GM21515 (cell line): ENCODE results near the gene SLC39A12.

Experiments
- ATAC-seq: cut with Tn5 transposase; IDR thresholded peaks from one replicate; pipeline ENCODE4 v1.9.1; 2021; ENCODE audit not compliant: unreplicated experiment

SLC39A12 gene

DNA sequence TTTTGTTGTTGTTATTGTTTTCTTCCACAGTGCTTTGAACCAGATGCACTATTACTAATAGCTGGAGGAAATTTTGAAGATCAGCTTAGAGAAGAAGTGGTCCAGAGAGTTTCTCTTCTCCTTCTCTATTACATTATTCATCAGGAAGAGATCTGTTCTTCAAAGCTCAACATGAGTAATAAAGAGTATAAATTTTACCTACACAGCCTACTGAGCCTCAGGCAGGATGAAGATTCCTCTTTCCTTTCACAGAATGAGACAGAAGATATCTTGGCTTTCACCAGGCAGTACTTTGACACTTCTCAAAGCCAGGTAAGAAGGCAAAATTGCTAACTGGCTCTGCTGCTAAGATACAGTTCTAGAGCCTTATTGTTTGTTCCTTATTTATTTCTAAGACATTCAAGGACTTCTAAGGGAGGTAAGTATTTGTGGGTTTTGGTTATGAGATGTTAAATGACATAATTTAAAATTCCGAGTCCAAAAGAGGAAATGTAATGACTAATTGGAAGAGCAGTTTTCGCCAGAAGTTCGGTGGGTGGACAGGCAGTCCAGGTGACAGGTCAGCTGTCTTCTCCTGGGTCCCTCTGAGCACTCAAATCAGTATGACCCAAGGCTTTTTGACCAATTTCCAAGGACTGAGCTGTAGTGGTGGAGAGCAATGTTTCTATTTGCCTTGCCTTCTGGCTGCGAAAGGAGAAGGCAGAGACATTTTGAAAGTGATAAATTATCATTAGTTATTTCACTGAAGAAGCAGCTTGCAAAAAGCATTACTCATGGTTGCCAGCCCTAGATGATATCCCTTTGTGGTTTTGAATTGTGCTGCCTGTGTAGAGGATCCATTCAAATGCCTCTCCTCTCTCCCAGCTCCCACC, 10.1 kb downstream of the SLC39A12 start:
- no peak for ATAC-seq

GRCh38 chr10:17963431-17963830, 11.7 kb downstream of the SLC39A12 start:
- ATAC-seq: no peak

DNA sequence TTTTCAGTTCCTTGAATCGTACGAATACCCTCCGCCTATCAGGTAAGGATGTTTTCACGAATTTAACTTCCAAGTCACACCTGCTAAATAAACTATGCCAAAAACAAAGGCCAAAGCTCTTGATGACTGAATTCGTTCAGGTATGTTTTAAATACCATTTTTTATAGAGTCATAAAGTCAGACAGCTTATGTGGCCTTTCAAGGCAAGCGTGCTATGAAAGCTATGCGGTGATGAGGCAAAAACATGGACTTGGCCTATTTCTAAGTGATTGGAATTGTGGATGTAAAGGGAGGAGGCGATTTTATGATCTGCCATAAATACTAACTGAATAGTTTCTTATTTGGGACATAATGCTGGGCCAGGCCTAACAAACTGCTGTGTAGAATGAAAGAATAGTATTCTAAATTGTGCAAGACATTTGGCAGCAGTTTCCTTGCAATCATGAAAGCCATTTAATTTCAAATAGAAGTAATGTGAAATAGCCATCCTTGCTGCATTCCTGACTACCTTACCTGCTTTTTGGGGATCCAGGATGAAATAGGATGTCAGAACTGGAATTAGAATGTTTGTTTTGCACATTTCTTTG, 14.0 kb downstream of the SLC39A12 start:
- no peak for ATAC-seq

GRCh38 chr10:17974505-17974904, 22.8 kb downstream of the SLC39A12 start:
- no peak for ATAC-seq

DNA sequence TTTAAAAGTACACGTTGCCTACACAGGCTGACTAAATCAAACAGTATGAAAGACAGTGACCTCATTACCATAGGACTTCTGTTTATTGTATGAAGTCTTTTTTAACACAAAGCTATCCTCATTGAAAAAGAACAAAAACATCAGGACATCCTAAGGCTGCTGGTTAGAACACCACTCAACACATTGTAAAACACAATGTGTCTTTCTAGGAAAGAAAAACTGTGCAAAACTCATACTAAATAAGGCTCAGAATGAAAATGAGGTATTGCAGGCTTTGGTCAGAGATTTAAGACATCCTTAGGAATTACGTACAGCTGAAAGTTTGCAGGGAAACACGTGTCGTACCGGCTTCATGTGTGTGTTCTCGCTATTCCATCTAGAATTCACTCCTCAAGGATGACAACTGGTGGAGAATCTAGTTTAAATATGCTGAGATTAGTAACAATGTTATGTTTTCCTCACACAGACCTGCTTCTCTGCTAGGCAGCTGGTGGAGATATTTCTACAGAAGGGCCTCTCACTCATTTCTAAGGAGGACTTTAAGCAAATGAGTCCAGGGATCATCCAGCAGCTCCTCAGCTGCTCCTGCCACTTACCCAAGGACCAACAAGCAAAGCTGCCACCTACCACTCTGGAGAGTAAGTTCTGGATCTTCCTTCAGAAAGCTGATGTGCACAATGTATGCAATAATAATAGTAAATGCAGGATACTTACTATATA, 29.3 kb downstream of the SLC39A12 start:
- no peak for ATAC-seq

- no peak for ATAC-seq
Measured at GRCh38 chr10:17981766-17982380, 30.2 kb downstream of the SLC39A12 start.

DNA sequence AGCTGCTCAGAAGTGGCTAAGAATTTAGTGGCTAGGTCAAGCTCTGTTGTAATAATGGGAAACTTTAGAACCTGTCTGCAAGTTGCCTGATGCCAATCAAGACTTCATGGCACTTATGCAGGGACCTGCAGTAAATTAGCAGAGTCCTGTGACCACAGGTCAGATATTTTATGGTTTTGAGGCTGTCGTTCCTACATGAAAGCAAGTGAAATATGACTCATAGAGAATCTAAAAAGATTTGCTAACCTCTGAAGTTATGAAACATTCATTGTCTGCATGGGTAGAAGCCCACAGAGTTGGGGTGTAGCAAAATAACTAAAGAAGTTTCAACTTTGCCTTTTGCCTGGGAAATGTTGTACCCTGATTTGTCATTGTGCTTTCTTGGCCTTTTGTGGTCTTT, 32.3 kb downstream of the SLC39A12 start:
- ATAC-seq: peak; percentile 74

- no peak for ATAC-seq
Measured at GRCh38 chr10:17984563-17984962, 32.8 kb downstream of the SLC39A12 start.

- ATAC-seq: peak; percentile 95
Measured at GRCh38 chr10:17989908-17990767, 38.4 kb downstream of the SLC39A12 start.

- ATAC-seq: no peak
Measured at GRCh38 chr10:17992266-17992665, 40.5 kb downstream of the SLC39A12 start.

DNA sequence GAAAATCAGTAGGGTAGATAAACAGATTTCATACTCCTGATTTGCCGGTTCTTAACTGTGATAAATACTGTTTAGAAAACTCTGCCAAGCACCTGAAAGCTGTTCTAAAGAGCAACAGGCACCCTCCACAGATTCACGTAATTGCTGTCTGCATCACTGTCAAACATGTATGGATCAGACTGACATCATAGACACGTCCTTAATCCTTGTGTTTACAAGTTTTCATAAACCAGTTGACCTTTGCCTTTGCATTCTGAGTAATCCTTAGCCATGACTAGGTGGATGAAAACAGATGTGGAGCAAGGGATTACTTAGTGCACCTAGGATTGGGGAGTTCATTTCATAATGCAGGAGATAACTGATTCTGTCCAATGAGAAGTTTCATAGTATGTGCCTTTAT, 41.6 kb downstream of the SLC39A12 start:
- ATAC-seq: no peak

DNA sequence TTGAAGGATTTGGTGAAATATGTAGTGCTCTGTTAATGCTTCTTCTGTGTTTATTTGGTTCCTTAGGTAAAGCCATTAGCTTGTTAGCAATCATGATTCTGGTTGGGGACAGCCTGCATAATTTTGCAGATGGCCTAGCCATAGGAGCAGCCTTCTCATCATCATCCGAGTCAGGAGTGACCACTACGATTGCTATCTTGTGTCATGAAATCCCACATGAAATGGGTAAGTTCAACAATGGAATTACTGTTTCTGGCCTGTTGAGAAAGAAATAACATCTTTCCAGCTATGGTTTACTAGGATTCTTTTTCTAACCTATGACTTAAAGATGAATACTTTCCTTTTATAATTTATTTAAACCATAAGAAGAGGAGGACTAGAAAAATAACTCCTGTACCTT, 48.9 kb downstream of the SLC39A12 start:
- ATAC-seq: no peak

- ATAC-seq: no peak
Measured at GRCh38 chr10:18005445-18005780, 53.7 kb downstream of the SLC39A12 start.

GRCh38 chr10:18005781-18006456, 54.2 kb downstream of the SLC39A12 start:
- ATAC-seq: no peak

DNA sequence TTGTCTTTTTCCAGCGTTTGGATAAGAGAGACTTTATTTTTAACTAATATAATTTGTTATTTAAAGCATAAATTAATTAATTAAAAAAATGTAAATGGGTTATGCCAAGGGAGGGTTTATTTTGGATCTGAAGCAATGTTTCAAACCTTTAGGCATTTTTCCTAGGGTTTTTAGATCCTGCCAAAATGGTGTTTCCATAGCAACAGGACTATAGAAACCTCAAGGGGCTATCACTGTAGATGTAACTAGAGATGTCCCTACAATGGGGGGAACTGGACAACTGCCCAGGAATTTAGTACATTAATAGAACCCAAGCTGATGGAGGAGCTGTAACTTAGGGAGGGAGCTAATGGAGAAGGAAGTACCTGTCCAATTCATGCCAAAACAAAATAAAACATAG, 57.3 kb downstream of the SLC39A12 start:
- ATAC-seq: no peak

GRCh38 chr10:18010050-18010449, 58.3 kb downstream of the SLC39A12 start:
- ATAC-seq: no peak

DNA sequence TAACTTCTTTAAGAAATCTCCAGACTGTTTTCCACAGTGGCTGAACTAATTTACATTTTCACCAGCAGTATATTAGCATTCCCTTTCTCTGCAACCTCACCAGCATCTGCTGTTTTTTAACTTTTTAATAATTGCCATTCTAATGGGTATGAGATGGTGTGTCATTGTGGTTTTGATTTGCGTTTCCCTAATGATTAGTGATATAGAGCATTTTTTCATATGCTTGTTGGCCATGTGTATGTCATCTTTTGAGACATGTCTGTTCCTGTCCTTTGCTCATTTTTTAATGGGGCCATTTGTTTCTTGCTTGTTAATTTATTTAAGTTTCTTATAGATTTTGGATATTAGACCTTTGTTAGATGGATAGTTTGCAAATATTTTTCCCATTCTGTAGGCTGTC, 68.8 kb downstream of the SLC39A12 start:
- no peak for ATAC-seq

- no peak for ATAC-seq
Measured at GRCh38 chr10:18021725-18022480, 70.2 kb downstream of the SLC39A12 start.
